A549 treated with AZD2906 at 1 μM for 4 hours (cell line): Measurements from ENCODE around the gene EPHA10. TPM values are rescaled to one million over a fixed set of nuclear protein-coding genes. Genes with fewer than 3 reads are reported as not detected.

Source experiments
- total RNA-seq: library from RNA; stranded (reverse); fragments of 200-300 nt; extraction: Qiagen RNA extraction; gene quantifications from 5 replicates; pipeline ENCODE4 v1.2.3, GENCODE V29; 2022

The EPHA10 gene
- 0.95 to 1.4 TPM (median 1.1 TPM) in 5 replicates for total RNA-seq

GRCh38 chr1:37764888-37765441 lies at the start of gene EPHA10:
Gene EPHA10 (minus strand): TSS chr1:37765120. CDS start chr1:37765066, 54 bp downstream.

GRCh38 chr1:37807555-37808368 lies 42.8 kb upstream of the EPHA10 start, which contains the start of the genes C1orf122 and YRDC:
Gene C1orf122 (plus strand): TSS chr1:37807790. CDS start chr1:37808405, 615 bp downstream.
Gene YRDC (minus strand): TSS chr1:37808208. CDS start chr1:37808180, 28 bp downstream.

GRCh38 chr1:37793773-37794371 lies 29.0 kb upstream of the EPHA10 start, which contains the start of gene MANEAL:
Gene MANEAL (plus strand): TSS chr1:37793847. CDS start chr1:37794183, 336 bp downstream.

GRCh38 chr1:37692078-37692833 lies 72.7 kb downstream of the EPHA10 start, which contains the start of gene CDCA8:
Gene CDCA8 (plus strand): TSS chr1:37692516. CDS start chr1:37692691, 175 bp downstream.

Other genes starting within 250 kb of the EPHA10 start
- 10.6 to 16.0 TPM (median 15.4 TPM) in 5 replicates for gene SNIP1, start 210.8 kb downstream of the EPHA10 start, total RNA-seq
- 0.03 TPM in 1 of 5 replicates, not detected in the others for gene DNALI1, start 208.2 kb downstream of the EPHA10 start, total RNA-seq
- gene GNL2, start 169.2 kb downstream of the EPHA10 start, total RNA-seq = 48.6 to 63.7 TPM (median 52.0 TPM) in 5 replicates
- 0.05 to 0.19 TPM (median 0.14 TPM) in 5 replicates for gene RSPO1, start 130.2 kb downstream of the EPHA10 start, total RNA-seq
- 45.0 to 48.5 TPM (median 47.4 TPM) in 5 replicates for gene CDCA8, start 72.6 kb downstream of the EPHA10 start, total RNA-seq
- 21.2 to 26.5 TPM (median 25.0 TPM) in 5 replicates for gene MANEAL, start 28.7 kb upstream of the EPHA10 start, total RNA-seq
- 35.9 to 71.1 TPM (median 57.7 TPM) in 5 replicates for gene C1orf122, start 42.7 kb upstream of the EPHA10 start, total RNA-seq
- 11.3 to 18.7 TPM (median 16.4 TPM) in 5 replicates for gene YRDC, start 43.1 kb upstream of the EPHA10 start, total RNA-seq
- gene MTF1, start 94.5 kb upstream of the EPHA10 start, total RNA-seq = 4.1 to 5.4 TPM (median 4.5 TPM) in 5 replicates
- 4.0 to 4.9 TPM (median 4.1 TPM) in 5 replicates for gene INPP5B, start 181.9 kb upstream of the EPHA10 start, total RNA-seq
- 44.8 to 91.7 TPM (median 49.7 TPM) in 5 replicates for gene SF3A3, start 224.9 kb upstream of the EPHA10 start, total RNA-seq
- gene FHL3, start 240.4 kb upstream of the EPHA10 start, total RNA-seq = 9.8 to 11.6 TPM (median 10.8 TPM) in 5 replicates
- gene UTP11, start 247.6 kb upstream of the EPHA10 start, total RNA-seq = 37.0 to 67.7 TPM (median 39.6 TPM) in 5 replicates